ENCODE results near the gene ACSL1.

The ACSL1 gene

GRCh38 chr4:184775854-184776555 is 49.8 kb downstream of the ACSL1 start:
- H3K36me3 ChIP-seq: peaks cover 26% of the 10 kb centered on the region
- H3K9me3 ChIP-seq (ENCODE audit: severe bottlenecking): peaks cover 3% of the 10 kb centered on the region
- H3K27me3 ChIP-seq (ENCODE audit: insufficient read depth, low read depth, severe bottlenecking): no peaks in the 10 kb centered on the region
- TF ChIP-seq CTCF (IDR thresholded peaks at IDR 0.05; ENCODE audit: low read depth, low read length): no peak
- no peak for DNase-seq
- no peak overlapping the region for H3K27ac ChIP-seq
- H3K4me3 ChIP-seq (ENCODE audit: low read depth, low read length): no peak overlapping the region

DNA sequence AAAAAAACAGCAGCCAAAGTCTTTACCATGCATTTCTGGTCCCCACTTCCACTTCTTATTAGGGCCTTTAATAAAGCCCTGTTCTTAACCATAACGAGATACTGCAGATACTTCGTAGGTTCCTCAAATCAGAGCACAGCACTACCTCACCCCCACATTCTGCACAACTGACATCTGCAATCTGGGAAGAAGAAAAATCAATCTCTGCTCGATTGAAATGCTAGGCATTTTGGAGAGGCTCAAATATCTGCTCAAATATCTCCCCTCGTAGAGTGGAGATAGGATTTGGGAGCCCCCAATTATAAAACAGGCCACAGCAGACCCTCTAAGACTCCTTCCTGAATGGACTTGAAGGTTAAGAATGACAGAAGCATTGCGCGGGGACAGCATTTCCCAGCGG is 51.6 kb downstream of the ACSL1 start:
- Histone ChIP-seq H3K4me3 (ENCODE audit: low read depth, low read length) (no peak overlapping the region), H3K27ac (no peak overlapping the region), H3K27me3 (ENCODE audit: insufficient read depth, low read depth, severe bottlenecking) (no peaks in the 10 kb centered on the region), H3K9me3 (ENCODE audit: severe bottlenecking) (peaks cover under 1% of the 10 kb centered on the region), H3K36me3 (peaks cover 20% of the 10 kb centered on the region)
- TF ChIP-seq CTCF (IDR thresholded peaks at IDR 0.05; ENCODE audit: low read depth, low read length): no peak
- DNase-seq: no peak

GRCh38 chr4:184771416-184771815 is 54.4 kb downstream of the ACSL1 start:
- H3K36me3 ChIP-seq: peaks cover 32% of the 10 kb centered on the region
- no peaks in the 10 kb centered on the region for H3K27me3 ChIP-seq (ENCODE audit: insufficient read depth, low read depth, severe bottlenecking)
- H3K4me3 ChIP-seq (ENCODE audit: low read depth, low read length): no peak overlapping the region
- H3K9me3 ChIP-seq (ENCODE audit: severe bottlenecking): no peaks in the 10 kb centered on the region
- no peak for DNase-seq
- TF ChIP-seq CTCF (IDR thresholded peaks at IDR 0.05; ENCODE audit: low read depth, low read length): no peak
- peak overlapping the region; percentile 94 for H3K27ac ChIP-seq

GRCh38 chr4:184769141-184769765 is 56.5 kb downstream of the ACSL1 start:
- DNase-seq: peak; percentile 95
- TF ChIP-seq CTCF (IDR thresholded peaks at IDR 0.05; ENCODE audit: low read depth, low read length): peak; percentile 15; the same call in 1 of the 2 replicates
- Histone ChIP-seq H3K27ac (peak overlapping the region; percentile 94), H3K4me3 (ENCODE audit: low read depth, low read length) (no peak overlapping the region), H3K9me3 (ENCODE audit: severe bottlenecking) (no peaks in the 10 kb centered on the region), H3K27me3 (ENCODE audit: insufficient read depth, low read depth, severe bottlenecking) (no peaks in the 10 kb centered on the region), H3K36me3 (peaks cover 48% of the 10 kb centered on the region)

DNA sequence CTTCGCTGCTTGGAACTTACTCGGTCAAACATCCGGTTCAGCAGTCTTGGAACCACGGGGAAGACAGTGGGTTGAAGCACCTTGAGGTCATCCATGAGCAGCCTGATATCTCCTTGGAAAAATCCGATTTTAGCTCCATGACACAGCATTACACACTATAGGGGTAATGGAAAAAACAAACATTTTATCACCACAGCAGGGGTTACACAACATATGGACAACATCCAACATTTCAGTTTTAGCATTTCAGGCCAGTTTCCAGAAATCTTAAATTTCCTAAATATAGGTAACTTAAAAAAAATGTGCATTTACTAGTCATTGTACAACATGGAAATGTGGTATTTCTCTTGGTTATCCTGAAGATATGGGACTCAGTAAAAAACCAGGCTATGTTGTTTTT is 57.5 kb downstream of the ACSL1 start:
- H3K27me3 ChIP-seq (ENCODE audit: insufficient read depth, low read depth, severe bottlenecking): no peaks in the 10 kb centered on the region
- no peaks in the 10 kb centered on the region for H3K9me3 ChIP-seq (ENCODE audit: severe bottlenecking)
- no peak for TF ChIP-seq CTCF (IDR thresholded peaks at IDR 0.05; ENCODE audit: low read depth, low read length)
- H3K27ac ChIP-seq: peak overlapping the region; percentile 94
- H3K4me3 ChIP-seq (ENCODE audit: low read depth, low read length): no peak overlapping the region
- DNase-seq: no peak
- peaks cover 47% of the 10 kb centered on the region for H3K36me3 ChIP-seq
